ENCODE results near the gene SOBP.

DNA sequence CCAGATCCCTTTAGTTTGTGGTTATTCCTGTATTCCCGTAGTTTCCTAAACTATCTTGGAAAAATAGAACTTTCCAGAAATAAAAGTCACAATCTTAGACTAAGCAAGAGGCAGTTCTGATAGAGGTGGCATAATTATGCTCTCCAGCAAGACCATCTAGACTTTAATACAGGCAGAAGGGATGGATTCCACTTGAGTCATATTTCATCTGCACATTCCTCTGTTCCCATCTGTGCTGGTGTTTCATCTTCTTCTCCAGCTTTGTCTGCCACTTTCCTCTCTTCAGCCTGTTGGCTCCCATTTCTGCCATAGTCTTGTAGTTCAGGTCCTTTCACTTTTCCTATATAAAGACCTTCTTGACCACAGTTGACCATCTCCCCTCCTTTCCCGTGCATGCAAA lies 102.9 kb downstream of the SOBP start:
- TF ChIP-seq, protein P1, sequence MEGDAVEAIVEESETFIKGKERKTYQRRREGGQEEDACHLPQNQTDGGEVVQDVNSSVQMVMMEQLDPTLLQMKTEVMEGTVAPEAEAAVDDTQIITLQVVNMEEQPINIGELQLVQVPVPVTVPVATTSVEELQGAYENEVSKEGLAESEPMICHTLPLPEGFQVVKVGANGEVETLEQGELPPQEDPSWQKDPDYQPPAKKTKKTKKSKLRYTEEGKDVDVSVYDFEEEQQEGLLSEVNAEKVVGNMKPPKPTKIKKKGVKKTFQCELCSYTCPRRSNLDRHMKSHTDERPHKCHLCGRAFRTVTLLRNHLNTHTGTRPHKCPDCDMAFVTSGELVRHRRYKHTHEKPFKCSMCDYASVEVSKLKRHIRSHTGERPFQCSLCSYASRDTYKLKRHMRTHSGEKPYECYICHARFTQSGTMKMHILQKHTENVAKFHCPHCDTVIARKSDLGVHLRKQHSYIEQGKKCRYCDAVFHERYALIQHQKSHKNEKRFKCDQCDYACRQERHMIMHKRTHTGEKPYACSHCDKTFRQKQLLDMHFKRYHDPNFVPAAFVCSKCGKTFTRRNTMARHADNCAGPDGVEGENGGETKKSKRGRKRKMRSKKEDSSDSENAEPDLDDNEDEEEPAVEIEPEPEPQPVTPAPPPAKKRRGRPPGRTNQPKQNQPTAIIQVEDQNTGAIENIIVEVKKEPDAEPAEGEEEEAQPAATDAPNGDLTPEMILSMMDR (IDR thresholded peaks at IDR 0.05), result no peak
- no peak for TF ChIP-seq EP300 (IDR thresholded peaks at IDR 0.05)
- TF ChIP-seq POLR2AphosphoS5 (IDR thresholded peaks at IDR 0.05), result no peak
- no peak for TF ChIP-seq POLR2A (IDR thresholded peaks at IDR 0.05)
